Neural cell (in vitro differentiated cells): Measurements from ENCODE around the gene KBTBD3. TPM values are rescaled to one million over a fixed set of nuclear protein-coding genes. Genes with fewer than 3 reads are reported as not detected.

ENCODE experiments used
- H2AFZ ChIP-seq: fragments of 200-600, 300-800 bp; sonication (generic), shearing (Covaris generic); 2 replicates; pipeline ENCODE4 v1.6.0; 2014; ENCODE audit warnings: low read depth, mild to moderate bottlenecking, antibody characterized with exemption, low read length, moderate library complexity
- H3F3A ChIP-seq: fragments of 200-600 bp; shearing (Covaris generic); 2 replicates; pipeline ENCODE4 v1.6.1; 2016; ENCODE audit warnings: mild to moderate bottlenecking, moderate library complexity, mixed read lengths, antibody characterized with exemption, low read length; ENCODE audit not compliant: insufficient read depth, poor library complexity, severe bottlenecking
- H3K27ac ChIP-seq: fragments of 200-600, 300-800 bp; sonication (generic), shearing (Covaris generic); 2 replicates; pipeline ENCODE4 v1.5.1; 2014; ENCODE audit warnings: mild to moderate bottlenecking, low read length, moderate library complexity
- H3K27me3 ChIP-seq: fragments of 300-800, 200-600 bp; sonication (generic), shearing (Covaris generic); 2 replicates; pipeline ENCODE4 v1.6.0; 2014; ENCODE audit warnings: mild to moderate bottlenecking, low read depth, low read length, moderate library complexity; ENCODE audit not compliant: insufficient read depth
- H3K36me3 ChIP-seq: fragments of 300-800, 200-600 bp; sonication (generic), shearing (Covaris generic); 2 replicates; pipeline ENCODE4 v1.5.1; 2014; ENCODE audit warnings: mild to moderate bottlenecking, antibody characterized with exemption, low read length, moderate library complexity; ENCODE audit not compliant: insufficient read depth
- H3K4me2 ChIP-seq: fragments of 300-800, 200-600 bp; sonication (generic), shearing (Covaris generic); 2 replicates; pipeline ENCODE4 v1.6.0; 2014; ENCODE audit warnings: mild to moderate bottlenecking, low read length
- H3K4me3 ChIP-seq: fragments of 300-800, 200-600 bp; sonication (generic), shearing (Covaris generic); 2 replicates; pipeline ENCODE4 v1.5.1; 2014; ENCODE audit warnings: mild to moderate bottlenecking, low read length, moderate library complexity
- H3K79me2 ChIP-seq: fragments of 200-600 bp; shearing (Covaris generic); replicated peaks from 2 replicates; pipeline ENCODE4 v1.6.0; 2014; ENCODE audit warnings: mild to moderate bottlenecking, low read length, moderate library complexity; ENCODE audit not compliant: insufficient read depth
- H3K9ac ChIP-seq: fragments of 300-800, 200-600 bp; sonication (generic), shearing (Covaris generic); 2 replicates; pipeline ENCODE4 v1.6.1; 2016; ENCODE audit warnings: mild to moderate bottlenecking, low read length, mixed read lengths
- H3K9me2 ChIP-seq: fragments of 200-600 bp; shearing (Covaris generic); 2 replicates; pipeline ENCODE4 v1.6.1; 2016; ENCODE audit warnings: mild to moderate bottlenecking, low read length, mixed read lengths; ENCODE audit not compliant: insufficient read depth
- H3K9me3 ChIP-seq: fragments of 200-600, 300-800 bp; sonication (generic), shearing (Covaris generic); 2 replicates; pipeline ENCODE4 v1.6.1; 2016; ENCODE audit warnings: mild to moderate bottlenecking, mixed run types, low read length, moderate library complexity, mixed read lengths
- H4K20me1 ChIP-seq: fragments of 200-600 bp; shearing (Covaris generic); 2 replicates; pipeline ENCODE4 v1.6.1; 2016; ENCODE audit warnings: mild to moderate bottlenecking, mixed run types; ENCODE audit not compliant: insufficient read depth
- EP300 ChIP-seq: fragments of 450-650 bp; conservative IDR thresholded peaks from 2 replicates; pipeline ENCODE4 v1.6.1; 2014; ENCODE audit warnings: antibody characterized with exemption, mild to moderate bottlenecking, moderate library complexity; ENCODE audit not compliant: poor library complexity, severe bottlenecking
- EZH2 ChIP-seq: fragments of 200-600, 300-800 bp; shearing (Covaris generic), sonication (generic); IDR thresholded peaks from 2 replicates; pipeline ENCODE4 v1.6.1; 2014; ENCODE audit warnings: antibody characterized with exemption, low read length, borderline replicate concordance, mild to moderate bottlenecking; ENCODE audit not compliant: insufficient read depth, poor library complexity, severe bottlenecking
- MXI1 ChIP-seq: fragments of 450-650 bp; conservative IDR thresholded peaks from 2 replicates; pipeline ENCODE4 v1.6.1; 2014; ENCODE audit warnings: antibody characterized with exemption, mild to moderate bottlenecking; ENCODE audit not compliant: poor library complexity, severe bottlenecking
- POLR2AphosphoS5 ChIP-seq: IDR thresholded peaks from 2 replicates; pipeline ENCODE4 v1.6.1; 2012
- RAD21 ChIP-seq: fragments of 450-650 bp; conservative IDR thresholded peaks from 2 replicates; pipeline ENCODE4 v1.6.1; 2014; ENCODE audit warnings: antibody characterized with exemption, mild to moderate bottlenecking, moderate library complexity
- SMC3 ChIP-seq: fragments of 450-650 bp; conservative IDR thresholded peaks from 2 replicates; pipeline ENCODE4 v1.6.1; 2014; ENCODE audit warnings: antibody characterized with exemption, mild to moderate bottlenecking, moderate library complexity; ENCODE audit not compliant: poor library complexity
- TAF1 ChIP-seq: IDR thresholded peaks from 2 replicates; pipeline ENCODE4 v1.6.1; 2012; ENCODE audit warnings: low read depth
- polyA plus RNA-seq: library from polyadenylated mRNA; depleted of rRNA; stranded (reverse); fragments of >200 nt; gene quantifications from 2 replicates; pipeline ENCODE4 v1.2.3, GENCODE V29; 2014
- TF ChIP-seq, protein P1 (sequence below): IDR thresholded peaks from 2 replicates; pipeline ENCODE4 v1.6.1; 2012; ENCODE audit warnings: borderline replicate concordance
- TF ChIP-seq, protein P2 (sequence below): fragments of 450-650 bp; IDR thresholded peaks from 2 replicates; pipeline ENCODE4 v1.5.1; 2014; ENCODE audit warnings: antibody characterized with exemption, mild to moderate bottlenecking, moderate library complexity; ENCODE audit not compliant: poor library complexity, severe bottlenecking

The KBTBD3 gene
- polyA plus RNA-seq, 1 donor from 2014 or later, result 7.3 TPM

DNA sequence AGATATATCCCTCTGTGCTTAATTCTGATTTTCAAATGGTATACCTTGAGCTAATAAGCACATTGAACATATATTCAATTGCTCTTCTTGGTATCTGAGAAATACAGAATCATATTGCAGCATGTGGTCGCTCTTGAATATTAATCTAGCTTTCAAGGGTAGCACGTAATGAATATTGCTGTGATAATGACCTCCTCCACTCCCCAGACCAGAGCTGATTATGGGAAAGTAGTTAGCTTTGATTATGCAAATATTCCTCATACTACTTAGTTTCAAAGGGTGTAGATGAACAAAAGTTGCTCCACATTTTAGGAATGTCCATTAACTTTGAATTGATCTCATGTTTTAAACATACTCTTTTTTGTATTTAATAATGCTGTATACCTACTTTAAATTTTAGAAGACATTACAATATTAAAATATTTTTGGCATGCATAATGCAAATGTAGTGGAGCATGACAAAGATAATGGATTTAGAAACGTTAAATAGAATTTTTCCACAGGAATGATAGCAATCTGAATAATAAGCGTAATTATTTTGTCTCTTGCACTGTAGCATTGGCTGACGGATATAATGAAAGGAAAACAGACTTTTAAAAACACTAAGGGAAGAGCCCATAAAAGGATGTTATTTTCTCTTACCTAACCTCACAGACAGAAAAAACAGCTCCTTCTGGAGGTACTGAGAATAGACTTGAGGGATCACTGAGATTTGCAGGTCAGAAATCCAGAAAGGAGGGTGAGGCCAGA, 27.2 kb downstream of the KBTBD3 start:
- Histone ChIP-seq H2AFZ (no peak overlapping the region), H3K4me2 (no peak overlapping the region), H3K9ac (peak overlapping the region; percentile 2), H3K79me2 (no peaks in the 10 kb centered on the region), H3F3A (no peaks in the 10 kb centered on the region), H3K27ac (peak overlapping the region; percentile 69), H4K20me1 (no peaks in the 10 kb centered on the region), H3K9me3 (no peaks in the 10 kb centered on the region), H3K36me3 (no peaks in the 10 kb centered on the region), H3K4me3 (peak overlapping the region; percentile 6), H3K27me3 (no peaks in the 10 kb centered on the region), H3K9me2 (no peaks in the 10 kb centered on the region)
- TF ChIP-seq POLR2AphosphoS5 (no peak), SMC3 (no peak), TAF1 (no peak), EP300 (no peak), EZH2 (no peak), RAD21 (no peak), MXI1 (no peak)
- TF ChIP-seq, protein P1, sequence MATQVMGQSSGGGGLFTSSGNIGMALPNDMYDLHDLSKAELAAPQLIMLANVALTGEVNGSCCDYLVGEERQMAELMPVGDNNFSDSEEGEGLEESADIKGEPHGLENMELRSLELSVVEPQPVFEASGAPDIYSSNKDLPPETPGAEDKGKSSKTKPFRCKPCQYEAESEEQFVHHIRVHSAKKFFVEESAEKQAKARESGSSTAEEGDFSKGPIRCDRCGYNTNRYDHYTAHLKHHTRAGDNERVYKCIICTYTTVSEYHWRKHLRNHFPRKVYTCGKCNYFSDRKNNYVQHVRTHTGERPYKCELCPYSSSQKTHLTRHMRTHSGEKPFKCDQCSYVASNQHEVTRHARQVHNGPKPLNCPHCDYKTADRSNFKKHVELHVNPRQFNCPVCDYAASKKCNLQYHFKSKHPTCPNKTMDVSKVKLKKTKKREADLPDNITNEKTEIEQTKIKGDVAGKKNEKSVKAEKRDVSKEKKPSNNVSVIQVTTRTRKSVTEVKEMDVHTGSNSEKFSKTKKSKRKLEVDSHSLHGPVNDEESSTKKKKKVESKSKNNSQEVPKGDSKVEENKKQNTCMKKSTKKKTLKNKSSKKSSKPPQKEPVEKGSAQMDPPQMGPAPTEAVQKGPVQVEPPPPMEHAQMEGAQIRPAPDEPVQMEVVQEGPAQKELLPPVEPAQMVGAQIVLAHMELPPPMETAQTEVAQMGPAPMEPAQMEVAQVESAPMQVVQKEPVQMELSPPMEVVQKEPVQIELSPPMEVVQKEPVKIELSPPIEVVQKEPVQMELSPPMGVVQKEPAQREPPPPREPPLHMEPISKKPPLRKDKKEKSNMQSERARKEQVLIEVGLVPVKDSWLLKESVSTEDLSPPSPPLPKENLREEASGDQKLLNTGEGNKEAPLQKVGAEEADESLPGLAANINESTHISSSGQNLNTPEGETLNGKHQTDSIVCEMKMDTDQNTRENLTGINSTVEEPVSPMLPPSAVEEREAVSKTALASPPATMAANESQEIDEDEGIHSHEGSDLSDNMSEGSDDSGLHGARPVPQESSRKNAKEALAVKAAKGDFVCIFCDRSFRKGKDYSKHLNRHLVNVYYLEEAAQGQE, result no peak
- TF ChIP-seq, protein P2, sequence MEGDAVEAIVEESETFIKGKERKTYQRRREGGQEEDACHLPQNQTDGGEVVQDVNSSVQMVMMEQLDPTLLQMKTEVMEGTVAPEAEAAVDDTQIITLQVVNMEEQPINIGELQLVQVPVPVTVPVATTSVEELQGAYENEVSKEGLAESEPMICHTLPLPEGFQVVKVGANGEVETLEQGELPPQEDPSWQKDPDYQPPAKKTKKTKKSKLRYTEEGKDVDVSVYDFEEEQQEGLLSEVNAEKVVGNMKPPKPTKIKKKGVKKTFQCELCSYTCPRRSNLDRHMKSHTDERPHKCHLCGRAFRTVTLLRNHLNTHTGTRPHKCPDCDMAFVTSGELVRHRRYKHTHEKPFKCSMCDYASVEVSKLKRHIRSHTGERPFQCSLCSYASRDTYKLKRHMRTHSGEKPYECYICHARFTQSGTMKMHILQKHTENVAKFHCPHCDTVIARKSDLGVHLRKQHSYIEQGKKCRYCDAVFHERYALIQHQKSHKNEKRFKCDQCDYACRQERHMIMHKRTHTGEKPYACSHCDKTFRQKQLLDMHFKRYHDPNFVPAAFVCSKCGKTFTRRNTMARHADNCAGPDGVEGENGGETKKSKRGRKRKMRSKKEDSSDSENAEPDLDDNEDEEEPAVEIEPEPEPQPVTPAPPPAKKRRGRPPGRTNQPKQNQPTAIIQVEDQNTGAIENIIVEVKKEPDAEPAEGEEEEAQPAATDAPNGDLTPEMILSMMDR, result no peak

DNA sequence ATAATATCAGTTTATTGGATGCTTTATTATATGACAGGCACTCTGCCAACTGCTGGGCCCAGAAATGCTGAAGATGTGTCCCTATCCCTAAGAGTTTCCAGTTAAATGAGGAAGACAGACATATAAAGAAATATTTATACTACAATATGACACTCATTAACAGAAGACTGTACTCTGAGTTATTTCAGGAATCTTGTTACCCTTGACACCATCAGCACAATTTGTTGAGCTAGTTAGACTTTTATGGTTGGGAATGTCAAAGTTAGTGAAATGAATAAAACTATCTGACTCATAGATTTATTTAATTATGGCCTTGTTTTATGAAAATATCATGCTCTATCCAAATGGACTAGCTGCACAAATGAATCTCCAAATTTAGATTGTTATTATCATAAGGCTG, 29.5 kb downstream of the KBTBD3 start:
- TF ChIP-seq TAF1 (no peak), EP300 (no peak), POLR2AphosphoS5 (no peak), SMC3 (no peak), EZH2 (no peak), MXI1 (no peak), RAD21 (no peak)
- TF ChIP-seq, protein P2, result no peak
- TF ChIP-seq, protein P1, result no peak
- Histone ChIP-seq H3K9me3 (no peaks in the 10 kb centered on the region), H3K27ac (no peak overlapping the region), H2AFZ (no peak overlapping the region), H3K79me2 (no peaks in the 10 kb centered on the region), H3K4me2 (no peak overlapping the region), H3K4me3 (no peak overlapping the region), H3K36me3 (no peaks in the 10 kb centered on the region), H3F3A (no peaks in the 10 kb centered on the region), H4K20me1 (no peaks in the 10 kb centered on the region), H3K9me2 (no peaks in the 10 kb centered on the region), H3K9ac (no peak overlapping the region), H3K27me3 (no peaks in the 10 kb centered on the region)
